CD4-positive, alpha-beta T cell treated with Interleukin-15 for 1 hour (primary cell): ENCODE data around the gene MINDY2.

Experiments used
- DNase-seq: peaks from one replicate; pipeline ENCODE4 v3.0.0-alpha.2; 2020

The MINDY2 gene

GRCh38 chr15:58770857-58771620, at the start of gene MINDY2:
Gene MINDY2 (plus strand): TSS chr15:58771302. CDS start chr15:58771396, 94 bp downstream.
- peak; percentile 94 for DNase-seq

GRCh38 chr15:58724466-58724865, 46.6 kb upstream of the MINDY2 start:
- no peak for DNase-seq

GRCh38 chr15:58726867-58727266, 44.2 kb upstream of the MINDY2 start:
- no peak for DNase-seq

GRCh38 chr15:58731756-58732535, 39.2 kb upstream of the MINDY2 start:
- DNase-seq: no peak

- DNase-seq: no peak
Measured at GRCh38 chr15:58732625-58733363, 38.3 kb upstream of the MINDY2 start.

GRCh38 chr15:58734859-58735258, 36.2 kb upstream of the MINDY2 start:
- DNase-seq: no peak

- no peak for DNase-seq
Measured at GRCh38 chr15:58736018-58736643, 35.0 kb upstream of the MINDY2 start.

GRCh38 chr15:58737298-58737697, 33.8 kb upstream of the MINDY2 start:
- no peak for DNase-seq

- no peak for DNase-seq
Measured at GRCh38 chr15:58738046-58738707, 32.9 kb upstream of the MINDY2 start.

GRCh38 chr15:58740436-58740835, 30.7 kb upstream of the MINDY2 start:
- DNase-seq: no peak

GRCh38 chr15:58741032-58741431, 30.1 kb upstream of the MINDY2 start:
- DNase-seq: no peak

- no peak for DNase-seq
Measured at GRCh38 chr15:58742022-58742813, 28.9 kb upstream of the MINDY2 start.

- no peak for DNase-seq
Measured at GRCh38 chr15:58742819-58743502, 28.1 kb upstream of the MINDY2 start.

GRCh38 chr15:58746174-58746573, 24.9 kb upstream of the MINDY2 start:
- DNase-seq: no peak

GRCh38 chr15:58748040-58748851, 22.9 kb upstream of the MINDY2 start:
- DNase-seq: no peak

GRCh38 chr15:58748852-58749531, 22.1 kb upstream of the MINDY2 start:
- DNase-seq: peak; percentile 32

- peak; percentile 99 for DNase-seq
Measured at GRCh38 chr15:58749532-58750337, 21.4 kb upstream of the MINDY2 start, which contains the start of gene ADAM10. Gene ADAM10 (minus strand): TSS chr15:58749707. CDS start chr15:58749534, 173 bp downstream.

GRCh38 chr15:58752716-58753115, 18.4 kb upstream of the MINDY2 start:
- no peak for DNase-seq
